BLaER1 (cell line): ENCODE results near the gene POP4.
A peak's percentile ranks its signal among the peaks of the same experiment; 100 is the strongest.
"Not testable (repeated sequence)": the region's sequence is repeated elsewhere in the genome, so short reads cannot be mapped to it uniquely, and the experiment has no call there.

Source experiments
- H3K27ac ChIP-seq: shearing (Covaris generic); formaldehyde crosslinking; 2 replicates; pipeline ENCODE4 v1.8.1; 2022
- H3K27me3 ChIP-seq: shearing (Covaris generic); formaldehyde crosslinking; 2 replicates; pipeline ENCODE4 v1.8.1; 2022
- H3K36me3 ChIP-seq: shearing (Covaris generic); formaldehyde crosslinking; 2 replicates; pipeline ENCODE4 v1.8.1; 2022
- H3K4me1 ChIP-seq: shearing (Covaris generic); formaldehyde crosslinking; 2 replicates; pipeline ENCODE4 v1.8.1; 2022
- H3K4me2 ChIP-seq: shearing (Covaris generic); formaldehyde crosslinking; 2 replicates; pipeline ENCODE4 v1.8.1; 2022
- H3K4me3 ChIP-seq: shearing (Covaris generic); formaldehyde crosslinking; 2 replicates; pipeline ENCODE4 v1.8.1; 2022
- H3K9ac ChIP-seq: shearing (Covaris generic); formaldehyde crosslinking; 2 replicates; pipeline ENCODE4 v1.8.1; 2022
- H3K9me3 ChIP-seq: shearing (Covaris generic); formaldehyde crosslinking; 2 replicates; pipeline ENCODE4 v1.8.1; 2022
- H4K20me1 ChIP-seq: shearing (Covaris generic); formaldehyde crosslinking; 2 replicates; pipeline ENCODE4 v1.8.1; 2022
- Cebpa-rat ChIP-seq: shearing (Covaris generic); IDR thresholded peaks from 2 replicates; pipeline ENCODE4 v1.8.1; 2022

POP4 gene

GRCh38 chr19:29617366-29618266 is 11.5 kb downstream of the POP4 start:
- H3K36me3 ChIP-seq = peaks cover 42% of the 10 kb centered on the region
- no peaks in the 10 kb centered on the region for H4K20me1 ChIP-seq
- H3K4me3 ChIP-seq = no peak overlapping the region
- no peak overlapping the region for H3K27ac ChIP-seq
- H3K9me3 ChIP-seq = no peaks in the 10 kb centered on the region
- H3K27me3 ChIP-seq = no peaks in the 10 kb centered on the region
- TF ChIP-seq Cebpa-rat = no peak
- H3K9ac ChIP-seq = no peak overlapping the region
- H3K4me1 ChIP-seq = peaks cover 83% of the 10 kb centered on the region
- peak overlapping the region; percentile 28; the same call in 1 of the 2 replicates for H3K4me2 ChIP-seq

GRCh38 chr19:29618434-29618833 is 12.4 kb downstream of the POP4 start:
- TF ChIP-seq Cebpa-rat = no peak
- peaks cover 89% of the 10 kb centered on the region for H3K4me1 ChIP-seq
- H3K9ac ChIP-seq = no peak overlapping the region

GRCh38 chr19:29618871-29619270 is 12.8 kb downstream of the POP4 start:
- no peak for TF ChIP-seq Cebpa-rat
- H3K9ac ChIP-seq = no peak overlapping the region
- peaks cover 29% of the 10 kb centered on the region for H3K36me3 ChIP-seq
- no peak overlapping the region for H3K27ac ChIP-seq
- H4K20me1 ChIP-seq = no peaks in the 10 kb centered on the region
- no peaks in the 10 kb centered on the region for H3K27me3 ChIP-seq
- peak overlapping the region; percentile 28; the same call in 1 of the 2 replicates for H3K4me2 ChIP-seq
- H3K4me1 ChIP-seq = peaks cover 89% of the 10 kb centered on the region
- no peaks in the 10 kb centered on the region for H3K9me3 ChIP-seq
- H3K4me3 ChIP-seq = no peak overlapping the region

More at GRCh38 chr19:29618434-29618833, 12.4 kb downstream of the POP4 start:
- H3K27ac ChIP-seq = no peak overlapping the region
- peaks cover 34% of the 10 kb centered on the region for H3K36me3 ChIP-seq
- H3K4me2 ChIP-seq = peak overlapping the region; percentile 28; the same call in 1 of the 2 replicates
- H3K27me3 ChIP-seq = no peaks in the 10 kb centered on the region
- no peaks in the 10 kb centered on the region for H3K9me3 ChIP-seq
- H3K4me3 ChIP-seq = no peak overlapping the region
- H4K20me1 ChIP-seq = no peaks in the 10 kb centered on the region

GRCh38 chr19:29620931-29621351 is 14.9 kb downstream of the POP4 start:
- H3K4me2 ChIP-seq = peak overlapping the region; percentile 90
- no peaks in the 10 kb centered on the region for H3K9me3 ChIP-seq
- H3K36me3 ChIP-seq = peaks cover 9% of the 10 kb centered on the region
- H3K9ac ChIP-seq = no peak overlapping the region
- H3K27ac ChIP-seq = peak overlapping the region; percentile 53
- TF ChIP-seq Cebpa-rat = no peak
- 0 out of 2 replicates have a peak overlapping the region, but pooled peaks have one; percentile 12 for H3K4me3 ChIP-seq
- no peaks in the 10 kb centered on the region for H3K27me3 ChIP-seq
- no peaks in the 10 kb centered on the region for H4K20me1 ChIP-seq
- peaks cover 77% of the 10 kb centered on the region for H3K4me1 ChIP-seq

DNA sequence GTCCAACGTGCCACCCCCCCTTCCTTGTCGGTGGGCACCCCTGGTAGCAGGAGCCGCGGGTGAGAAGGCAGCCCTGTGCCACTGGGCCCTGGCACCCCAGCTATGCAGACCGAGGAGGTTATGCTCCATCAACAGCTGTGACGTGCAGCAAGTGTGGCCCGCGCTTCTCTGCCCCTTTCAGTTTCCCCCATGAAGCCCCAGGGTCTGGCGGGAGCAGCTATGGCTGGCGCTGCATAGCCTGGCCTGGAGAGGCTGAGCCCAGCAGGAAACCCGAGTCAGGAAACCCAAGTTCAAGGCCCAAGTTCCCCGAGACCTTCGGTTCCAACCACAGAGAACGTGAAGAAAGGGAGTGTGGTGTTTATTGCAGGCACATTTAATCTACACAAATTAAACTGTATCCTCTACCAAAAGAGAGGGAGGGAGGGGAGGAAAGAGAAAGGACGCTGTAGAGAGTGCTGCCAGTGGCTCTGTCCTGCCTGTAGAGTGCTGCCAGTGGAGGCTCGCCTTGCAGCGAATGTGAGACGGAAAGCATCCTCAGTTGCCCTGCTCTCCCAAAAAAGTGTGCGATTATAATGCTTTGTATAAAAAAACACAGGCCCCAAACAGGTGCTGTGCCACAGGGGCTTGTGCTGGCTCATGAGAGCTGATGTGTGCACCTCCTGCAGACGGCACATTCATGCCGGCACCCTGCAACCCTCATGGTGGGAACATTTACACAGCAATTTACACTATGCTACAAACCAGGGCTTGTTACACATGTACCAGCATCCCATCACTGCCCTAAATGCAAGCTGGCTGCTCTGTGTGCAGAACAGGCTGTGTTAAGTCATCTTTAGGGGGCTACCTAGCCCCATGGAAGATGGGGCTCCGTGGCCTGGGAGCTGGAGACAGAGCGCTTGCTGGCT is 16.3 kb downstream of the POP4 start:
- peak overlapping the region; percentile 90 for H3K4me2 ChIP-seq
- no peak for TF ChIP-seq Cebpa-rat
- H3K4me1 ChIP-seq = peaks cover 67% of the 10 kb centered on the region
- no peaks in the 10 kb centered on the region for H4K20me1 ChIP-seq
- H3K9ac ChIP-seq = peak overlapping the region; percentile 58; the same call in 1 of the 2 replicates
- H3K27me3 ChIP-seq = no peaks in the 10 kb centered on the region
- H3K27ac ChIP-seq = peak overlapping the region; percentile 70
- no peaks in the 10 kb centered on the region for H3K36me3 ChIP-seq
- peak overlapping the region; percentile 25; the same call in 1 of the 2 replicates for H3K4me3 ChIP-seq
- H3K9me3 ChIP-seq = no peaks in the 10 kb centered on the region

DNA sequence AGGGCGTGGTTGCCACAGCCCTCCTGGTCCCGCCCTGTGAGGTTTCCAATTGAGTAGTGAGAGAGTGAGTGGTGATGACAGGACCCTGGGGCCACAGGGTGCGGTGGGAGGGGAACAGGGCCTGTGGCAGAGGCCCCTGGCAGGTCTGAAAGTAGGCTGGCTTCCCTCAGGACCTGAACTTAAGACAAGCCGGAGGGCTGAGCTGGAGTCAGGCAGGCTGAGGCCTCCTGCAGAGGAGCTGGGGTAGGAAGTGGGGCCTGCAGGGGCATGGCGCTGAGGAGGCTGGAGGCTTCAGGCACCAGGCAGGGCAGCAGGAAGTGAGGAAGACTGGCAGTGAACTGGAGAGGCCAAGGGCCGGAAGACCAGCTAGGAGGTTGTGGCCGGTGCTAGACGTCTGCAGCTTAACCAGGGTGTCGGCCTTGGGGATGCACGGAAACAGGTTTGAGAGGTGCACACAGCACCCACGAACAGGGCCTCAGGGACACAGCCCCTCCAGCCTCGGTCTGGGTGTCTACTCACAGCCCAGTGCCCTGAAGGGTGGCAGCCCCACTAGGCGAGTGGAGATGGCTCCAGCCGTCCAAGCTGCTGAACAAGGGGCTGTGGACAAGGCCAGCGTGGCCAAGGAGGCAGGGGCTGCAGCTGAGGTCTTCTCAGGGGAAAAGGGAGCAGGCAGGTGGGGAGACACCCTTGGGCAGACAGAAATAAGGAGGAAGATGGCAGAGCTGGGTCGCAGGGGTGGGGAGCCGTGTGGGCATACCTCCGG is 17.8 kb downstream of the POP4 start:
- TF ChIP-seq Cebpa-rat = no peak
- Histone ChIP-seq H3K9me3 (no peaks in the 10 kb centered on the region), H3K4me2 (peak overlapping the region; percentile 90), H3K27me3 (no peaks in the 10 kb centered on the region), H3K36me3 (no peaks in the 10 kb centered on the region), H3K27ac (peak overlapping the region; percentile 59), H4K20me1 (no peaks in the 10 kb centered on the region), H3K4me3 (peak overlapping the region; percentile 2; the same call in 1 of the 2 replicates), H3K9ac (no peak overlapping the region), H3K4me1 (peaks cover 64% of the 10 kb centered on the region)

DNA sequence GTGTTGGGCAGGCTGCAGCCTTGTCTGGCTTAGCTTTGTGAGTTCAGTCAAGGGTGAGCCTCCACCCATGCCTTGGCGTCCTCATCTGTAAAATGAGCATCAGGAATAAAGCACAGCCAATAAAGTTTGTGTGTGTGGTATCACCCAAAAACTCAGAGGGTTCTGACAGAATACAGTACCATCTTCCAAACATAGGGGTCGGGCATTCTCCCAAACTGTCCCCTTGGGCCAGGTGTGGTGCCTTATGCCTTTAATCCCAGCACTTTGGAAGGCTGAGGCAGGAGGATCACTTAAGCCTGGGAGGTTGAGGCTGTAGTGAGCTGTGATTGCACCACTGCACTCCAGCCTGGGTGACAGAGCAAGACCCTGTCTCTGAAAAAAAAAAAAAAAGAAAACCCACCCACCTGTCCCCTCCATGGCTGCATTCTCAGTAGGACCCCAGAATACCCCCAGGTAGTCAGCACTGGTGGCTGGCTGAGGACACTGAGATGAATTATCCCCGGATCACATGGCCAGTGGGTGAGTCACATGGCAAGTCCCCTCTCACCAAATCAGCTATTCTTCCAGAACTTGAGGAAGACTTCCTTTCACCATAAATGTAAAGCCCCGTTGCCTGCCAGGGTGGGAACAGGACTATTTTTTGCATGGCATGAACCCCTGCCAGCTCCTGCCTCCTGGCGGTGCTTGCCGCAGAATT is 18.6 kb downstream of the POP4 start:
- no peaks in the 10 kb centered on the region for H4K20me1 ChIP-seq
- H3K4me3 ChIP-seq = no peak overlapping the region
- no peak overlapping the region; the same call in 1 of the 2 replicates for H3K27ac ChIP-seq
- no peak overlapping the region for H3K9ac ChIP-seq
- H3K9me3 ChIP-seq = no peaks in the 10 kb centered on the region
- H3K4me1 ChIP-seq = peaks cover 61% of the 10 kb centered on the region
- TF ChIP-seq Cebpa-rat = no peak
- H3K27me3 ChIP-seq = no peaks in the 10 kb centered on the region
- peak overlapping the region; percentile 90 for H3K4me2 ChIP-seq
- no peaks in the 10 kb centered on the region for H3K36me3 ChIP-seq

DNA sequence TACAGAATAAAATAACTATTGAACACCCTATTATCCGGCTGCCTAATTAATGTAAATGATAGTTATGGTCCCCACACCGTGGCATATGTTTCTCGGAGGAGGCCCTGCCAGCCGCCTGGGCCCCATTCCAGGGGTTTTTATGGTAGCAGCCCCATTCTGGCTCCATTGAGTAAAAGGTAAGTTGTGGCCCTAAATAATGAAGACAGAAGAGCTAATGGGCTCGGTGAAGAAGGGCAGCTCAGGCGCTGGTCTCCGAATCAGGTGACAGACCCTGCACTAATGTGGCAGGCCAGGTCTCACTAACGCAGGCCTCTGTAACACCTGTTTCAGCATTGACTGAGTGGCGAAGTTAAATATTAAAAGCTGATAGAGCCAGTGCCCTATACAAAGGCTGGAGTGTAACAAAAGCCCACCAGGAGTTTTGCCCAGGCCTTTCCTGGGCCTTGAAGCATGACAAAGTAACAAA is 19.1 kb downstream of the POP4 start:
- Histone ChIP-seq H3K4me1 (peaks cover 55% of the 10 kb centered on the region), H3K9ac (no peak overlapping the region), H3K9me3 (no peaks in the 10 kb centered on the region), H3K4me2 (no peak overlapping the region), H3K27ac (no peak overlapping the region), H3K27me3 (no peaks in the 10 kb centered on the region), H3K4me3 (no peak overlapping the region), H4K20me1 (no peaks in the 10 kb centered on the region), H3K36me3 (no peaks in the 10 kb centered on the region)
- TF ChIP-seq Cebpa-rat = no peak

DNA sequence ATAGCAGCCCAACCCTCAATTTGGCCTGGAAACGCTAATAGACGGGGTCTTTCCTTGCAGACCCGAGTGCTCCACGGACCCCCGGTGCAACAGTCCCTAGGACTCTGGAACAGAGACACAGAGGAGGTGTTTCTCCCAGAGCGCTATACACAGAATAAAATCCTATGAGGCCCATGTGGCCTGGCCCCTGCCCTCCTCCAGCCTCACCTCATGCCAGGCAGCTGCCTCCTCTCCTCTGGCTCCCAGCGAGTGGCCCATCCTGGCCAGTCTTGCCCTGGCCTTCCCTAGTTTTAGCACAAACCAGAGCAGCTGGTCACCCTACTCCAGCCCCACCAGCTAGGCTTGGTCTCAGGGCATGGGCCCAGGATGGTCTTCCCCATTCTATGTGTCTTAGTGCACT is 20.3 kb downstream of the POP4 start:
- no peak for TF ChIP-seq Cebpa-rat
- H4K20me1 ChIP-seq = no peaks in the 10 kb centered on the region
- H3K27ac ChIP-seq = no peak overlapping the region
- H3K4me2 ChIP-seq = no peak overlapping the region
- peaks cover 51% of the 10 kb centered on the region for H3K4me1 ChIP-seq
- H3K9ac ChIP-seq = no peak overlapping the region
- no peaks in the 10 kb centered on the region for H3K27me3 ChIP-seq
- H3K9me3 ChIP-seq = no peaks in the 10 kb centered on the region
- no peak overlapping the region for H3K4me3 ChIP-seq
- no peaks in the 10 kb centered on the region for H3K36me3 ChIP-seq

DNA sequence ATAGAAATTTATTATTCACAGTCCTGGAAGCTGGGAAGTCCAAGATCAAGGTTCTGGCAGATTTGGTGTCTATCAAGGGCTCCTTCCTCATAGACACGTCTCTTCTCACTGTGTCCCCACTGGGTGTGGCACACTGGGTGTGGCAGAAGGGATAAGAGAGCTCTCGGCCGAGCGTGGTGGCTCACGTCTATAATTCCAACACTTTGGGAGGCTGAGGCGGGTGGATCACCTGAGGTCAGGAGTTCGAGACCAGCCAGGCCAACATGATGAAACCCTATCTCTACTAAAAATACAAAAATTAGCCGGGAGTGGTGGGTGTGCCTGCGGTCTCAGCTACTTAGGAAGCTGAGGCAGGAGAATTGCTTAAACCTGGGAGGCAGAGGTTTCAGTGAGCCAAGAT is 20.7 kb downstream of the POP4 start:
- not testable (repeated sequence) for H3K27ac ChIP-seq, H4K20me1 ChIP-seq, H3K4me3 ChIP-seq, H3K36me3 ChIP-seq, H3K4me2 ChIP-seq, H3K9me3 ChIP-seq, H3K9ac ChIP-seq, H3K27me3 ChIP-seq
- H3K4me1 ChIP-seq = peaks cover 51% of the 10 kb centered on the region
